GM21515 (cell line): Measurements from ENCODE around the gene MOCOS.

Source experiments
- ATAC-seq: cut with Tn5 transposase; IDR thresholded peaks from one replicate; pipeline ENCODE4 v1.9.1; 2021; ENCODE audit not compliant: unreplicated experiment

The MOCOS gene

GRCh38 chr18:36176711-36177110 is 10.6 kb upstream of the MOCOS start:
- no peak for ATAC-seq

GRCh38 chr18:36177913-36178312 is 9.4 kb upstream of the MOCOS start:
- ATAC-seq, result no peak

GRCh38 chr18:36179562-36180355 is 7.5 kb upstream of the MOCOS start:
- ATAC-seq, result no peak

GRCh38 chr18:36181441-36181840 is 5.9 kb upstream of the MOCOS start:
- no peak for ATAC-seq

- no peak for ATAC-seq
Measured at GRCh38 chr18:36181898-36182506, 5.3 kb upstream of the MOCOS start.

- no peak for ATAC-seq
Measured at GRCh38 chr18:36183033-36183432, 4.3 kb upstream of the MOCOS start.

- no peak for ATAC-seq
Measured at GRCh38 chr18:36183987-36184386, 3.3 kb upstream of the MOCOS start.

GRCh38 chr18:36185157-36185556 is 2.1 kb upstream of the MOCOS start:
- ATAC-seq, result no peak

GRCh38 chr18:36185901-36186460 is 1.3 kb upstream of the MOCOS start:
- ATAC-seq, result no peak

- no peak for ATAC-seq
Measured at GRCh38 chr18:36186461-36187192, 670 bp upstream of the MOCOS start.

GRCh38 chr18:36187826-36188721 is 777 bp downstream of the MOCOS start:
- ATAC-seq, result no peak

GRCh38 chr18:36188916-36189315 is 1.6 kb downstream of the MOCOS start:
- ATAC-seq, result no peak

- ATAC-seq, result no peak
Measured at GRCh38 chr18:36189486-36189885, 2.2 kb downstream of the MOCOS start.

GRCh38 chr18:36191286-36191685 is 4.0 kb downstream of the MOCOS start:
- ATAC-seq, result no peak

- no peak for ATAC-seq
Measured at GRCh38 chr18:36191711-36192110, 4.4 kb downstream of the MOCOS start.

- ATAC-seq, result no peak
Measured at GRCh38 chr18:36194600-36195315, 7.5 kb downstream of the MOCOS start.

- ATAC-seq, result no peak
Measured at GRCh38 chr18:36195427-36196122, 8.3 kb downstream of the MOCOS start.

GRCh38 chr18:36196238-36196995 is 9.1 kb downstream of the MOCOS start:
- ATAC-seq, result no peak
